Immature natural killer cell (primary cell): ENCODE results near the gene IQSEC3. TPM values are rescaled to one million over a fixed set of nuclear protein-coding genes. Genes with fewer than 3 reads are reported as not detected.
A peak's percentile ranks its signal among the peaks of the same experiment; 100 is the strongest.
"Not testable (repeated sequence)": the region's sequence is repeated elsewhere in the genome, so short reads cannot be mapped to it uniquely, and the experiment has no call there.

Source experiments
- DNase-seq, 3 donors: peaks; one replicate each; pipeline ENCODE4 v3.0.0; 2022; ENCODE audit warnings: mixed read lengths in 1 of 3
- H3K27ac Mint-ChIP-seq, 6 donors: one replicate each; pipeline ENCODE4 v1.8.0; 2020; ENCODE audit warnings: mixed read lengths in 6 of 6, mild to moderate bottlenecking in 5 of 6, inconsistent platforms in 4 of 6, moderate library complexity in 3 of 6
- H3K27me3 Mint-ChIP-seq, 3 donors: one replicate each; pipeline ENCODE4 v1.8.0; 2020 to 2021; ENCODE audit warnings: low read depth in 3 of 3, mild to moderate bottlenecking in 3 of 3, mixed read lengths in 3 of 3, moderate library complexity in 3 of 3, inconsistent platforms in 1 of 3
- H3K36me3 Mint-ChIP-seq, 3 donors: one replicate each; pipeline ENCODE4 v1.8.0; 2020; ENCODE audit warnings: mixed read lengths in 3 of 3, inconsistent platforms in 2 of 3, mild to moderate bottlenecking in 2 of 3
- H3K4me1 Mint-ChIP-seq, 2 donors: one replicate each; pipeline ENCODE4 v1.8.0; 2020; ENCODE audit warnings: inconsistent platforms in 2 of 2, mild to moderate bottlenecking in 2 of 2, mixed read lengths in 2 of 2, moderate library complexity in 1 of 2
- H3K4me3 Mint-ChIP-seq, 5 donors: one replicate each; pipeline ENCODE4 v1.8.0; 2020; ENCODE audit warnings: mild to moderate bottlenecking in 5 of 5, mixed read lengths in 5 of 5, inconsistent platforms in 3 of 5, moderate library complexity in 3 of 5
- H3K9me3 Mint-ChIP-seq, 6 donors: one replicate each; pipeline ENCODE4 v1.8.0; 2020; ENCODE audit warnings: mild to moderate bottlenecking in 6 of 6, mixed read lengths in 6 of 6, inconsistent platforms in 4 of 6, moderate library complexity in 3 of 6
- polyA plus RNA-seq, 3 donors: library from polyadenylated mRNA; unstranded; fragments of 300-500 nt; fragmentation: Illumina TruSeq; gene quantifications; one replicate each; pipeline ENCODE4 v1.2.3, GENCODE V29; 2021

Gene IQSEC3
- under 1 TPM in 1 of 3 donors, not detected in 2; 0.07 TPM for polyA plus RNA-seq

DNA sequence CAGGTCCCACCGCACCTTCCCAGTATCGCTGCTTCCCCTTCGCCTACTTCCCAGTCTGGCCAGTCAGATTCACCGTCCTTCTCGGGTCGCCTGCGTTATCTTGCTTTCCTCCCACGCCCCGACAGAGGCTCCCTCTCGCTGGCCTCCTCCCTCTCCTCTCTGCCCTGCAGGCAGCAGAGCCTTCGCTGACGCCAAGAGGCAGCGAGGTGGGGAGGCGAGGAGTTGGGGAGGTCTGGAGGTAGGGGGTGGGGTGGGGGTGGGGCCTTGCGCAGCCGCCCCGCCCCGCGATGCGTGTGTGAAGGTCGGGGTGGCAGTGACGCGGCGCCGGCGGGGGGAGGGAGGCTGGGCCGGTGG lies at the start of gene IQSEC3:
Gene IQSEC3, plus strand, starts transcription at position 340 of the 354 bp plus-strand sequence. CDS start 116 bp downstream, outside the sequence.
- H3K4me1 Mint-ChIP-seq, H3K9me3 Mint-ChIP-seq, DNase-seq, H3K27ac Mint-ChIP-seq, H3K4me3 Mint-ChIP-seq, H3K36me3 Mint-ChIP-seq: not testable (repeated sequence)
- H3K27me3 Mint-ChIP-seq, result peaks cover 5 to 18% (median 15%) of the 10 kb centered on the region in 3 donors

DNA sequence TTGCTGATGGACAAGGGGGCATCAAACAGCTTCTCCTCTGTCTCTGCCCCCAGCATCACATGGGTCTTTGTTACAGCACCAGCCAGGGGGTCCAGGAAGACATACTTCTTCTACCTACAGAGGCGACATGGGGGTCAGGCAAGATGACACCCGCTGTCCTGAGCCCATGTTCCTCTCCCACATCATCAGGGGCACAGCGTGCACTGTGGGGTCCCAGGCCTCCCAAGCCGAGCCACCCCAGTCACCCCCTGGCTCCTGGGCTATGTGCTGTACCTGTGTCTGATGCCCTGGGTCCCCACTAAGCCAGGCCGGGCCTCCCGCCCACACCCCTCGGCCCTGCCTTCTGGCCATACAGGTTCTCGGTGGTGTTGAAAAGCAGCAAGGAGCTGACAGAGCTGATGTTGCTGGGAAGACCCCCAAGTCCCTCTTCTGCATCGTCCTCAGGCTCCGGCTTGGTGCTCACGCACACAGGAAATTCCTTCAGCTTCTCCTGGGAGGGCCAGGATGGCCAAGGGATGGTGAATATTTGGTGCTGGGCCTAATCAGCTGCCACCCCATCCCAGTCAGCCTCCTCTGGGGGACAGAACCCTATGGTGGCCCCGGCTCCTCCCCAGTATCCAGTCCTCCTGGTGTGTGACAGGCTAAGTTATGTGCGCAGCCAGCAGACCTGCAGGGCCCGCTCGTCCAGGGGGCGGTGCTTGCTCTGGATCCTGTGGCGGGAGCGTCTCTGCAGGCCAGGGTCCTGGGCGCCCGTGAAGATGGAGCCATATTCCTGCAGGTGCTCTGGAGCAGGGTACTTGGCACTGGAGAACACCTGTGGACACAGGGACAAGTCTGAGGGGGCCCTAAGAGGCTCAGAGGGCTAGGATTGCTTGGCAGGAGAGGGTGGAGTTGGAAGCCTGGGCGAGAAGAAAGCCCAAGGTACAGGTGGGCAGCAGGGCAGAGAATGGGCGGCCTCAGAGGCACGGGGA lies 48.9 kb upstream of the IQSEC3 start:
- H3K9me3 Mint-ChIP-seq, H3K4me3 Mint-ChIP-seq, DNase-seq, H3K36me3 Mint-ChIP-seq, H3K27ac Mint-ChIP-seq, H3K27me3 Mint-ChIP-seq: not testable (repeated sequence)
- peaks cover 11 to 17% of the 10 kb centered on the region in 2 donors for H3K4me1 Mint-ChIP-seq

DNA sequence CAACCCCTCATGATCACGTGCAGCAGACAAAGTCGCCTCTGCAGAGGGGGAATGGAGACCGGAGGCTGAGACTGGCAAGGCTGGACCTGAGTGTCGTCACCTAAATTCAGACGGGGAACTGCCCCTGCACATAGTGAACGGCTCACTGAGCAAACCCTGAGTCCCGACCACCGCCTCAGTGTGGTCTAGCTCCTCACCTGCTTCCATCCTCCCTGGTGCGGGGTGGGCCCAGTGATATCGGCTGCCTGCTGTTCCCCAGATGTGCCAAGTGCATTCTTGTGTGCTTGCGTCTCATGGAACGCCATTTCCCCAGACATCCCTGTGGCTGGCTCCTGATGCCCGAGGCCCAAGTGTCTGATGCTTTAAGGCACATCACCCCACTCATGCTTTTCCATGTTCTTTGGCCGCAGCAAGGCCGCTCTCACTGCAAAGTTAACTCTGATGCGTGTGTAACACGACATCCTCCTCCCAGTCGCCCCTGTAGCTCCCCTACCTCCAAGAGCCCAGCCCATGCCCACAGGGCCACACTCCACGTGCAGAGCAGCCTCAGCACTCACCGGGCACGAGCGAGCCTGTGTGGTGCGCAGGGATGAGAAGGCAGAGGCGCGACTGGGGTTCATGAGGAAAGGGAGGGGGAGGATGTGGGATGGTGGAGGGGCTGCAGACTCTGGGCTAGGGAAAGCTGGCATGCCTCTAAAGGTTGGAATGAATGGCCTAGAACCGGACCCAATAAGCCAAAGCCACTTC lies 47.6 kb upstream of the IQSEC3 start:
- not testable (repeated sequence) for H3K27me3 Mint-ChIP-seq, H3K9me3 Mint-ChIP-seq, H3K27ac Mint-ChIP-seq, H3K36me3 Mint-ChIP-seq, DNase-seq, H3K4me3 Mint-ChIP-seq
- H3K4me1 Mint-ChIP-seq, result peaks cover 11 to 20% of the 10 kb centered on the region in 2 donors

DNA sequence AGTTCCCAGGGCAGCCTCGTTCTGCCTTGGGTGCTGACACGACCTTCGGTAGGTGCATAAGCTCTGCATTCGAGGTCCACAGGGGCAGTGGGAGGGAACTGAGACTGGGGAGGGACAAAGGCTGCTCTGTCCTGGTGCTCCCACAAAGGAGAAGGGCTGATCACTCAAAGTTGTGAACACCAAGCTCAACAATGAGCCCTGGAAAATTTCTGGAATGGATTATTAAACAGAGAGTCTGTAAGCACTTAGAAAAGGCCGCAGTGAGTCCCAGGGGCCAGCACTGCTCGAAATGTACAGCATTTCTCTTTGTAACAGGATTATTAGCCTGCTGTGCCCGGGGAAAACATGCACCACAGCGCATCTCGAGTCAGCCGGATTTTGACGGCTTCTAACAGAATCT lies 46.7 kb upstream of the IQSEC3 start:
- H3K27ac Mint-ChIP-seq, H3K9me3 Mint-ChIP-seq, DNase-seq, H3K27me3 Mint-ChIP-seq, H3K36me3 Mint-ChIP-seq, H3K4me3 Mint-ChIP-seq: not testable (repeated sequence)
- peaks cover 11 to 20% of the 10 kb centered on the region in 2 donors for H3K4me1 Mint-ChIP-seq

DNA sequence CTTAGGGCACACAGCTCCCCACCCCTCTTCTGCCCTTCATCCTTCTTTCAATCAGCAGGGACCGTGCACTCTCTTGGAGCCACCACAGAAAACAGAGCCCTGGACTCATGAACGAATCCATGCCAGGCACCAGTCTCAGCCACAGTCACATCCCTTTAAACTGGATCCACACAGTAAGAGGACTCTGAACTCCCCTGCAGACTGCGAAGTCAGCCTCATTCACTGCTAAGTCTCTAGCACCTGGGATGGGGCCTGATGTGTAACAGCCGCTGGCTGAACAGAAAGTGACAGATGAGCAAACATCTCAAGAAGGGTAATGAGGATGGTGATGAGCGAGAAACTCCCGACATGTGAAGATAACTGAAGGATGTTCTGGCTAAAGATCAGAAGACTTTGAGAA lies 45.8 kb upstream of the IQSEC3 start:
- Mint-ChIP-seq H3K9me3 (no peaks in the 10 kb centered on the region), H3K4me3 (no peak overlapping the region)

DNA sequence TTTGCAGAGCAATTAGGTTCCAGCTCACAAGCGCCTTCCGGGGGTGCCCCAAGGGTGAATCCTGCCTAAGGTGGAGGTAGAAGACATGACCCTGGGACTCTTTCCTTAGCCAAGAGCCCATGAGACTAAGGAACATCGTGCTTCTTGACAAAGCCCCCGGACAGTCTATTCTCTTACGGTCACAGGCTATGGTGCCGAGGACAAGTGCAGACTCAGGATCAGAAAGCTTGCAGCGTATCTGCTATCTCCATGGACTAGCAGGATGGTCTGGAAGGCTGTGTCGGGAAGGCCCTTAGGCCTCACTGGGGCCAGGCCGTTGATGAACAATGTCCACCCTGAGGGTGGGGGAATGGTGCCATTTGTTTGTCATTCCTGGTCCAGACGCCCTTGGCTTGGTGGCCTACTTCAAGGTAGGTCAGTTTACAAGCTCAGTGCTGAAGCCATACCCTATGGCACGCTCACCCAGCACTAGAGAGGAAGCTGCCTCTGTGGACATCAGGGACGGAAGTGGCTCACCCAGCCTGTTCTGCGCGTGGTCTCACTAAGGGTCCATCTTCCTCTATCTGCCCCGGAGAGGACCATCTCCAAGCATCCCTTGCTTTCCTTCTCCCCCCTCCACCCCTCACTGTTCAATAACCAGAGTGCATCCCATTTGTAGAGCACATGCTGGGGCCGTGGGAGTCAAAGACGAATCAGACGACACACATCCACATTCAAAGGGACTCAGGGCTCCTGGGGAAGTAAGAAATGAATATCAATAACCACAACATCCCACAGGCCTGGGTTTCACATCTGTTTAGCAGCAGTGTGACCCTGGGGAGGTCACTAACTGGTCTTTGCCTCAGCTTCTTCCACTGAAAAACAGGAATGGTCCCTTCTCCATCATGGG lies 45.0 kb upstream of the IQSEC3 start:
- H3K27ac Mint-ChIP-seq, result peak overlapping the region in 5 of 6 donors; percentile 13 to 82 (median 68)
- no peak overlapping the region for H3K4me3 Mint-ChIP-seq
- no peaks in the 10 kb centered on the region for H3K27me3 Mint-ChIP-seq
- DNase-seq, result no peak
- H3K9me3 Mint-ChIP-seq, result no peaks in the 10 kb centered on the region
- peaks cover 4 to 7% (median 6%) of the 10 kb centered on the region in 3 donors for H3K36me3 Mint-ChIP-seq
- H3K4me1 Mint-ChIP-seq, result peaks cover 11 to 20% of the 10 kb centered on the region in 2 donors

More for the DNA sequence above, 45.8 kb upstream of the IQSEC3 start:
- no peak for DNase-seq
- Mint-ChIP-seq H3K36me3 (peaks cover 4 to 7% (median 6%) of the 10 kb centered on the region in 3 donors), H3K27ac (peak overlapping the region in 4 of 6 donors; percentile 3 to 68 (median 31)), H3K27me3 (no peaks in the 10 kb centered on the region), H3K4me1 (peaks cover 11 to 20% of the 10 kb centered on the region in 2 donors)

DNA sequence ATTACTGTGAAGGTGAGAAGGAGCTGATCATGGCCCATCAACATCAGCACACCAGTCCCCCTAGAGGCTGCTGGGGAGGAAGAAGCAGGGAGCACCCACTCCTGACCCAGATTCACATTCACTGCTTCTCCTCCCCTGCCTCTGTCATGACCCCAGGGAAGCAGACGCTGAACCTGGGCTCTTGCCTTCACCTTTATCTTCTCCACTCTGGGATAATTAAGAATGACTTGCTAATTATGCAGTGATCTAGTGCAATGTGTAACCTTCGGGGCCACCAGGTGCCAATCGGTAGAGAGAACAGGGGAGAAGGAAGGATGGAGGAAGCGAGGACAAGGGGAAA lies 44.4 kb upstream of the IQSEC3 start:
- peaks cover 11 to 20% of the 10 kb centered on the region in 2 donors for H3K4me1 Mint-ChIP-seq
- peak overlapping the region; percentile 13 to 82 (median 62) for H3K27ac Mint-ChIP-seq
- H3K27me3 Mint-ChIP-seq, result no peaks in the 10 kb centered on the region
- H3K4me3 Mint-ChIP-seq, result no peak overlapping the region
- DNase-seq, result no peak
- no peaks in the 10 kb centered on the region for H3K9me3 Mint-ChIP-seq
- H3K36me3 Mint-ChIP-seq, result peaks cover 4 to 7% (median 6%) of the 10 kb centered on the region in 3 donors

DNA sequence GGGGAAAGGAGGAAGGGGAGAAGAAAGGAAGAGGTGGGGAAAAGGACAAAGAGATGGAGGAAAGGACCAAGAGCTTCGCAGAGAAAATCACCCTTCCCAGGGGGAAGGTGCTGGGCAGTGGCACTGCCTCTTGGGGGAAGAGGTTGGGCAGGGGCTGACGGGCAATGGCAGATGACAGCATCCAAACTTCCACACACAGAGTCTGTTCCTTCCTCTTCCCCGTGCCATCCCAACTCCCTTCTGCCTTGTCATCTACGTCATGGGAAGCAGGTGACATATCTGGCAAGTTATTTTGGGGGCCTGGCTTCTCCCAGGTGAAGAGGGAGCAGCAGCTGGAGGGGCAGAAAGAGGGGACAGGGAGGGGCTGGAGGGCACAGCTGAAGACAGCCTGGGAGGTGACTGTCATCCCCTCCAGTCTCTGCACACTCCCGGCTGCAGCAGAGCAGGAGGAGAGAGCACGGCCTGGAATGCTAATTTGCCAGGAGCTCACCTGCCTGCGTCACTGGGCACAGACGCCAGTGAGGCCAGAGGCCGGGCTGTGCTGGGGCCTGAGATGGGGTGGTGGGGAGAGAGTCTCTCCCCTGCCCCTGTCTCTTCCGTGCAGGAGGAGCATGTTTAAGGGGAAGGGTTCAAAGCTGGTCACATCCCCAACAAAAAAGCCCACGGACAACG lies 43.9 kb upstream of the IQSEC3 start:
- H3K36me3 Mint-ChIP-seq, result peaks cover 4 to 7% (median 6%) of the 10 kb centered on the region in 3 donors
- peak overlapping the region in 5 of 6 donors; percentile 13 to 82 (median 68) for H3K27ac Mint-ChIP-seq
- H3K4me3 Mint-ChIP-seq, result peak overlapping the region in 2 of 5 donors; percentile 17 to 21
- no peaks in the 10 kb centered on the region for H3K27me3 Mint-ChIP-seq
- no peak for DNase-seq
- no peaks in the 10 kb centered on the region for H3K9me3 Mint-ChIP-seq
- H3K4me1 Mint-ChIP-seq, result peaks cover 11 to 20% of the 10 kb centered on the region in 2 donors

DNA sequence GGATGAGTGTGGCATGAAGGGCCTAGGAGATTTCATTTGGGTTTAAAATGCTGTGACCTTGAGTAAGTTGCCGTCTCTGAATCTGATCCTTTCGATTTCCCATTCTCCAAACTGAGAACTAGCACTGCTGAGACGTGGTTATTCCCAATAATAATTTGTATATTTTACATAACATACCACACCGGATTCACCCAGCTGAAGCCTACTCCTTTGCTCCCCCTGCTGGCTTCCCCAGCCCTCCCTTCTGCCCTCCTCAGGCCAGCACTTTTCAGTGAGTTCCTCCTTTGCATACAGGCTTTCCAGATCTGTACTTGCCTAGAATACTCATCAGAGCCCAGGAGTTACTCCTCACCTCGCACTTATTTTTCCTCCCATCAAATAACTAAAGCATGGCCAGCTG lies 38.7 kb upstream of the IQSEC3 start:
- DNase-seq, H3K27ac Mint-ChIP-seq, H3K27me3 Mint-ChIP-seq, H3K36me3 Mint-ChIP-seq, H3K4me1 Mint-ChIP-seq, H3K9me3 Mint-ChIP-seq, H3K4me3 Mint-ChIP-seq: not testable (repeated sequence)

DNA sequence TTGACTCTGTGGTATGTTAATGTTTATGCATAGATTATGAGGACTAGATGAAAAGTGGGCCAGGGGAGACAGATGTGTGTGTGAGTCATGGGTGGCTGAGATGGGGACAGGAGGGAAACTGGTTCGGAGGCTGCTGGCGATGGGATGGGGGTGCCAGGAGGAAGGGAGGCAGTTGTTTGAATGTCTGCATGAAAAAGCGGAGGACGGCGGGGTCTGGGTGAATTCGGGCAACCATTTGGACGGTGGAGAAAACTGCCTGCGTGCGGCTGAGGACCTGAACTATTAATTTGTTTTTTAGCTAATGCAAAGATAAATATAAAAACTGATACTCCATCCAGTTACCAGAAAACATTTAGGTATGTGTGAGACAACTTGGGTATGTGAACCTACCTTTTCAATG lies 27.8 kb upstream of the IQSEC3 start:
- not testable (repeated sequence) for H3K27ac Mint-ChIP-seq, H3K36me3 Mint-ChIP-seq, H3K4me1 Mint-ChIP-seq, H3K4me3 Mint-ChIP-seq, DNase-seq, H3K27me3 Mint-ChIP-seq, H3K9me3 Mint-ChIP-seq

DNA sequence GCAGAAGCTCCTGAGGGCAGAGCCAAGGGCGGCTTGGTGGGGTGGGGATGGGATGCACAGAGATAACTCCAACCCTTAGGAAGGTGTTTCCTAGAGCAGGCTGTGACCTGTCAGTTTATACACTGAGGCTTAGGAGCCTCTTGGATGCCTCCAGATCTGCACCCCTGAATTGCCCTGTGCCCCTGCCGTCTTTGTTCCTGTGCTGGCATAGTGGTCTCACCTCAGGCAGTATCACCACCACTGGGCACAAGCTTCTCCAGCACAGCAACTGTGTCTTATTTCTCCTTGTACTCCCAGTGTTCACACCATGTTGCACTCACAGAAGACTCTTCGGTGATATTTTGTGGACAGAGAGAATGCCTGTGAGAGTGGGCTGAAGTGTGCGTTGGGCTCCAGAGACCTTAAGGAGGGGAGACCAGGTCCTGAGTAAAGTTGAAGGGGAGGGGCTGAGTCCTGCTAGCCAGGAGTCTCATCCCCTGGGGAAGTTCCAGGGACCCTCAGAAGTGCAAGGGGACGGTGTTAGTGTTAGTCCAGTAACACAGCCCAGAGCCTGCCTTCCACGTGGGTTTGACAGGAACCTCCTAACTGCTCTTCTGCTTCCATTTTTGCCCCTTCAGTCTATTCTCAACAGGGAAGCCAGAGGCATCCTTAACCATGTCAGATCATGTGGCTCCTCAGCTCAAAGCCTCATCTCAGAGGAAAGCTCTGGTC lies 26.9 kb upstream of the IQSEC3 start:
- not testable (repeated sequence) for H3K27ac Mint-ChIP-seq, H3K4me1 Mint-ChIP-seq, H3K27me3 Mint-ChIP-seq, H3K4me3 Mint-ChIP-seq, H3K9me3 Mint-ChIP-seq, H3K36me3 Mint-ChIP-seq, DNase-seq

DNA sequence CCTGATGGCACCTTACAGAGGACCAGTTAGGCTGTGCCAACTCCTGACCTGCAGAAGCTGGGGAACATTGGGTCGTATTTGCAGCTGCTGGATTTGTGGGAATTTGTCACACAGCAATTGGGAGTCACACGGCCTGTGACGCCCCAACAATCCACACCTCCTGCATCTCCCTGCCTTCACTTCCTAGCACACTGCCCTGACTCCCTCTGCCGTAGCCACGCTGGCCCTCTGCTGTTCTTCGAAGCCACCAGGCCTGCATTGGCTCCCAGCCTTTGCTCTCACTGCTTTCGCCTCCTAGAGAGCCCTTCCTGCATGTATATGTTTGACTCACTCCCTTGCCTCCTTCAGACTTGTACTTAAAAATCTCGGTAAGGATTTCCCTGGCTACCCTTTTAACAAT lies 22.2 kb upstream of the IQSEC3 start:
- not testable (repeated sequence) for H3K36me3 Mint-ChIP-seq, H3K27ac Mint-ChIP-seq, H3K9me3 Mint-ChIP-seq, H3K4me3 Mint-ChIP-seq, H3K4me1 Mint-ChIP-seq, DNase-seq
- peaks cover 0 to 11% (median 10%) of the 10 kb centered on the region in 3 donors for H3K27me3 Mint-ChIP-seq
